Measurements from ENCODE around the gene TBCD. TPM values are rescaled to one million over a fixed set of nuclear protein-coding genes. Genes with fewer than 3 reads are reported as not detected.

TBCD gene
- total RNA-seq, 1 donor from 2014 or later: 31.8 TPM

- no peak for FAIRE-seq
- Histone ChIP-seq H3K27ac (ENCODE audit: low read depth, low read length) (no peak overlapping the region), H3K4me3 (ENCODE audit: insufficient read depth, low read depth, low read length) (no peak overlapping the region), H3K36me3 (ENCODE audit: insufficient read depth, low read length) (peaks cover 7% of the 10 kb centered on the region), H3K9me3 (ENCODE audit: insufficient read depth, low read depth, low read length) (no peaks in the 10 kb centered on the region), H3K4me1 (ENCODE audit: insufficient read depth, low read length) (peaks cover 21% of the 10 kb centered on the region), H3K4me2 (ENCODE audit: low read length) (no peak overlapping the region), H3K79me2 (ENCODE audit: insufficient read depth, low read length) (no peaks in the 10 kb centered on the region), H4K20me1 (ENCODE audit: insufficient read depth, low read length) (no peaks in the 10 kb centered on the region), H3K9ac (ENCODE audit: low read length) (no peak overlapping the region), H3K27me3 (ENCODE audit: insufficient read depth, low read length) (no peaks in the 10 kb centered on the region), H2AFZ (ENCODE audit: low read depth, low read length) (no peak overlapping the region)
- Mint-ChIP-seq H3K4me3 (ENCODE audit: unreplicated experiment) (no peak overlapping the region), H3K27ac (ENCODE audit: unreplicated experiment) (no peak overlapping the region), H3K27me3 (ENCODE audit: low read depth, unreplicated experiment) (no peaks in the 10 kb centered on the region), H3K9me3 (ENCODE audit: unreplicated experiment) (no peaks in the 10 kb centered on the region), H3K36me3 (ENCODE audit: low read depth, unreplicated experiment) (peaks cover 14% of the 10 kb centered on the region), H3K4me1 (ENCODE audit: low read depth, unreplicated experiment) (peaks cover 3% of the 10 kb centered on the region)
- TF ChIP-seq, protein P1, sequence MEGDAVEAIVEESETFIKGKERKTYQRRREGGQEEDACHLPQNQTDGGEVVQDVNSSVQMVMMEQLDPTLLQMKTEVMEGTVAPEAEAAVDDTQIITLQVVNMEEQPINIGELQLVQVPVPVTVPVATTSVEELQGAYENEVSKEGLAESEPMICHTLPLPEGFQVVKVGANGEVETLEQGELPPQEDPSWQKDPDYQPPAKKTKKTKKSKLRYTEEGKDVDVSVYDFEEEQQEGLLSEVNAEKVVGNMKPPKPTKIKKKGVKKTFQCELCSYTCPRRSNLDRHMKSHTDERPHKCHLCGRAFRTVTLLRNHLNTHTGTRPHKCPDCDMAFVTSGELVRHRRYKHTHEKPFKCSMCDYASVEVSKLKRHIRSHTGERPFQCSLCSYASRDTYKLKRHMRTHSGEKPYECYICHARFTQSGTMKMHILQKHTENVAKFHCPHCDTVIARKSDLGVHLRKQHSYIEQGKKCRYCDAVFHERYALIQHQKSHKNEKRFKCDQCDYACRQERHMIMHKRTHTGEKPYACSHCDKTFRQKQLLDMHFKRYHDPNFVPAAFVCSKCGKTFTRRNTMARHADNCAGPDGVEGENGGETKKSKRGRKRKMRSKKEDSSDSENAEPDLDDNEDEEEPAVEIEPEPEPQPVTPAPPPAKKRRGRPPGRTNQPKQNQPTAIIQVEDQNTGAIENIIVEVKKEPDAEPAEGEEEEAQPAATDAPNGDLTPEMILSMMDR (IDR thresholded peaks at IDR 0.05; ENCODE audit: insufficient read depth, low read depth, low read length): no peak
- no peak for TF ChIP-seq EZH2 (IDR thresholded peaks at IDR 0.05; ENCODE audit: insufficient read depth, low read length)
- DNase-seq (ENCODE audit: low read depth): no peak
These were observed 177.3 kb downstream of the TBCD start for GRCh38 chr17:82929011-82929622.

DNA sequence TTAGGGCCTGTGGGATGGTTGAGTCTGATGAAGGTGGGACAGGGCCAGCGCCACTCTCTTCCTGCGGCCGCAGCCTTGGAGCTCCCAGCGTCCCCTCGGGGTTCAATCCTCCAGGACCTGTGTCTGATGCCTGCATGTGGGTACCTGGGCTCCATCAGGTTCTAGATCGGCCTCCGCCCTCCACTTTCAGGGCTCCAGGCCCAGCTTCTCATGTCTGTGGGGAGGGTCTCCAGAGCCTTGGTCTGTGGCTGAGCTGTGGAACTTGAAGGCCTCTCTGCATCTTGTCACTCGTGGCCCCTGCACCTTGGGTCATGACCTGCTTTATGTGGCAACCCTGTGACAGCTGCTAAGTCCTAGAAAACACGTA is 177.8 kb downstream of the TBCD start:
- H3K27ac Mint-ChIP-seq (ENCODE audit: unreplicated experiment): no peak overlapping the region
- no peaks in the 10 kb centered on the region for H3K9me3 Mint-ChIP-seq (ENCODE audit: unreplicated experiment)
- no peaks in the 10 kb centered on the region for H3K27me3 Mint-ChIP-seq (ENCODE audit: low read depth, unreplicated experiment)
- no peaks in the 10 kb centered on the region for H4K20me1 ChIP-seq (ENCODE audit: insufficient read depth, low read length)
- H3K36me3 Mint-ChIP-seq (ENCODE audit: low read depth, unreplicated experiment): peaks cover 14% of the 10 kb centered on the region
- H3K27me3 ChIP-seq (ENCODE audit: insufficient read depth, low read length): no peaks in the 10 kb centered on the region
- H3K4me1 ChIP-seq (ENCODE audit: insufficient read depth, low read length): peaks cover 21% of the 10 kb centered on the region
- no peaks in the 10 kb centered on the region for H3K9me3 ChIP-seq (ENCODE audit: insufficient read depth, low read depth, low read length)
- no peak overlapping the region for H3K4me3 Mint-ChIP-seq (ENCODE audit: unreplicated experiment)
- DNase-seq (ENCODE audit: low read depth): no peak
- H3K79me2 ChIP-seq (ENCODE audit: insufficient read depth, low read length): no peaks in the 10 kb centered on the region
- no peak overlapping the region for H3K4me3 ChIP-seq (ENCODE audit: insufficient read depth, low read depth, low read length)
- no peak overlapping the region for H3K27ac ChIP-seq (ENCODE audit: low read depth, low read length)
- H3K9ac ChIP-seq (ENCODE audit: low read length): no peak overlapping the region
- no peak overlapping the region for H2AFZ ChIP-seq (ENCODE audit: low read depth, low read length)
- no peak for FAIRE-seq
- H3K4me2 ChIP-seq (ENCODE audit: low read length): no peak overlapping the region
- peaks cover 3% of the 10 kb centered on the region for H3K4me1 Mint-ChIP-seq (ENCODE audit: low read depth, unreplicated experiment)
- H3K36me3 ChIP-seq (ENCODE audit: insufficient read depth, low read length): peaks cover 7% of the 10 kb centered on the region
- TF ChIP-seq, protein P1 (IDR thresholded peaks at IDR 0.05; ENCODE audit: insufficient read depth, low read depth, low read length): no peak
- no peak for TF ChIP-seq EZH2 (IDR thresholded peaks at IDR 0.05; ENCODE audit: insufficient read depth, low read length)
